NCI-H82 treated with DMSO at 0.1 percent for 48 hours (cell line): ENCODE measurements around the gene MED1.
"Not testable (repeated sequence)": the region's sequence is repeated elsewhere in the genome, so short reads cannot be mapped to it uniquely, and the experiment has no call there.

ENCODE experiments used
- DNase-seq: peaks from one replicate; lab custom pipeline; 2025; ENCODE audit not compliant: unreplicated experiment; lab: John Stamatoyannopoulos, UW

The MED1 gene

GRCh38 chr17:39450847-39451581, at the start of gene MED1:
Gene MED1, minus strand, starts transcription at chr17:39451263. Its CDS starts 201 bp downstream, at chr17:39451062.
- DNase-seq, result peak; percentile 98

- not testable (repeated sequence) for DNase-seq
Measured at GRCh38 chr17:39496921-39497320, 45.9 kb upstream of the MED1 start.

GRCh38 chr17:39487946-39488345, 36.9 kb upstream of the MED1 start:
- DNase-seq, result no peak

GRCh38 chr17:39487490-39487889, 36.4 kb upstream of the MED1 start:
- DNase-seq, result not testable (repeated sequence)

GRCh38 chr17:39486242-39486641, 35.2 kb upstream of the MED1 start:
- DNase-seq, result no peak

GRCh38 chr17:39485555-39485954, 34.5 kb upstream of the MED1 start:
- no peak for DNase-seq

GRCh38 chr17:39484178-39484577, 33.1 kb upstream of the MED1 start:
- DNase-seq, result no peak

GRCh38 chr17:39483506-39483905, 32.4 kb upstream of the MED1 start:
- no peak for DNase-seq

GRCh38 chr17:39479631-39480030, 28.6 kb upstream of the MED1 start:
- not testable (repeated sequence) for DNase-seq

- DNase-seq, result no peak
Measured at GRCh38 chr17:39473310-39473709, 22.2 kb upstream of the MED1 start.

GRCh38 chr17:39468610-39469009, 17.5 kb upstream of the MED1 start:
- DNase-seq, result not testable (repeated sequence)

GRCh38 chr17:39464639-39465181, 13.6 kb upstream of the MED1 start:
- not testable (repeated sequence) for DNase-seq

GRCh38 chr17:39462631-39463375, 11.7 kb upstream of the MED1 start:
- no peak for DNase-seq

GRCh38 chr17:39461926-39462569, 11.0 kb upstream of the MED1 start:
- no peak for DNase-seq

- DNase-seq, result peak; percentile 98
Measured at GRCh38 chr17:39461113-39461925, 10.3 kb upstream of the MED1 start, which contains the start of gene CDK12. Gene CDK12, plus strand, starts transcription at chr17:39461486. Its CDS starts 586 bp downstream, at chr17:39462072.

GRCh38 chr17:39455919-39456318, 4.9 kb upstream of the MED1 start:
- no peak for DNase-seq

GRCh38 chr17:39450051-39450450, 1.0 kb downstream of the MED1 start:
- no peak for DNase-seq

- DNase-seq, result no peak
Measured at GRCh38 chr17:39447561-39447960, 3.5 kb downstream of the MED1 start.

- DNase-seq, result no peak
Measured at GRCh38 chr17:39443326-39443725, 7.7 kb downstream of the MED1 start.

GRCh38 chr17:39439868-39440267, 11.2 kb downstream of the MED1 start:
- DNase-seq, result not testable (repeated sequence)

- DNase-seq, result no peak
Measured at GRCh38 chr17:39429600-39429999, 21.5 kb downstream of the MED1 start.
